T-helper 1 cell treated with Interleukin-12 subunit alpha and Interleukin-12 subunit beta and Interleukin-4 antibody, amounts not matched to agents 30 μg/mL and 1 μg/mL, for 36 hours (primary cell): Measurements from ENCODE around the gene TPRKB.
"Not testable (repeated sequence)": the region's sequence is repeated elsewhere in the genome, so short reads cannot be mapped to it uniquely, and the experiment has no call there.

Experiments used
- H3K27ac Mint-ChIP-seq: one replicate; pipeline ENCODE4 v1.8.0; 2021; ENCODE audit warnings: mild to moderate bottlenecking, mixed read lengths
- H3K27me3 Mint-ChIP-seq: one replicate; pipeline ENCODE4 v1.8.0; 2021; ENCODE audit warnings: low read depth, mixed read lengths
- H3K36me3 Mint-ChIP-seq: one replicate; pipeline ENCODE4 v1.8.0; 2021; ENCODE audit warnings: low read depth, mixed read lengths
- H3K4me1 Mint-ChIP-seq: one replicate; pipeline ENCODE4 v1.8.0; 2021; ENCODE audit warnings: low read depth, mixed read lengths
- H3K4me3 Mint-ChIP-seq: one replicate; pipeline ENCODE4 v1.8.0; 2021; ENCODE audit warnings: mild to moderate bottlenecking, moderate library complexity, mixed read lengths
- H3K9me3 Mint-ChIP-seq: one replicate; pipeline ENCODE4 v1.8.0; 2021; ENCODE audit warnings: mixed read lengths

Gene TPRKB

GRCh38 chr2:73699437-73699836 is 37.7 kb downstream of the TPRKB start:
- H3K9me3 Mint-ChIP-seq, result no peaks in the 10 kb centered on the region
- no peaks in the 10 kb centered on the region for H3K36me3 Mint-ChIP-seq
- H3K4me1 Mint-ChIP-seq, result no peaks in the 10 kb centered on the region
- H3K4me3 Mint-ChIP-seq, result no peak overlapping the region
- H3K27me3 Mint-ChIP-seq, result no peaks in the 10 kb centered on the region
- no peak overlapping the region for H3K27ac Mint-ChIP-seq

DNA sequence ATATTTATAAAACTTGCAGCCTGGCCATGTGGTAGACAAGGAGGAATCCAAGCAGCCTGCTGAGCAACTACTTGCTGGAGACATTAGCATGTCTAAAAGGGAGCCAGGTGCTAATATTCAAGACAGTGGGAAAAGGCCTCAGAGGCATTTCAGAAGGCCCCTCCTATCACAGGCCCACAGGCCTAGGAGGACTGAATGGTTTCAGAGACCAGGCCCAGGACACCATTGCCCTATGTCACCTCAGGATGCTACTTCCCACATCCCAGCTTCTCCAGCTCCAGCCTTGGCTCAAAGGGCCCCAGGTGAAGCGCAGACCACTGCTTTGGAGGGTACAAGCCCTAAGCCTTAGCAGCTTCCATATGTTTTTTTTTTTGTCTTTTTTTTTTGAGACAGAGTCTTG is 39.0 kb downstream of the TPRKB start:
- Mint-ChIP-seq H3K27me3 (no peaks in the 10 kb centered on the region), H3K27ac (no peak overlapping the region), H3K4me3 (no peak overlapping the region), H3K4me1 (no peaks in the 10 kb centered on the region), H3K36me3 (no peaks in the 10 kb centered on the region), H3K9me3 (no peaks in the 10 kb centered on the region)

- Mint-ChIP-seq H3K27me3 (no peaks in the 10 kb centered on the region), H3K9me3 (no peaks in the 10 kb centered on the region), H3K4me1 (no peaks in the 10 kb centered on the region), H3K36me3 (no peaks in the 10 kb centered on the region), H3K27ac (no peak overlapping the region), H3K4me3 (no peak overlapping the region)
Measured at GRCh38 chr2:73697606-73698005, 39.5 kb downstream of the TPRKB start.

DNA sequence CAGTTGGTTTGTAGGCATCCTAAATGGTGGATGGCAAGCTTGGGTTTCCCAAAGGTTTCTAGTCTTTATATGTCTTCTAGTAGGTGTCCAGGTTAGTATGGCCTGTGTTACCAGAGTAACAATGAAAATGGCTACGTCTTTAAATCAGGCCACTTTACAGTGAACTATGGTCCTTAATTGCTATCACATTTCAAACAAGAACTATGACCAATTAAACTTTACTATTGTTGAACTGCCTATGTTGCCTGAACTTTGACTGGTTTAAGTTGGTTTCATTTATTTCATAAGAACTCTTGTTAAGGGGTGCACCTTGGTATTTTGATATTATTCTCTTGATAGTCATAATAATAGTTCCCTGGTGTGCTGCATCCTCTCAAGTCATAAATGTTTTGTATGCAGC is 40.2 kb downstream of the TPRKB start:
- not testable (repeated sequence) for H3K27ac Mint-ChIP-seq, H3K4me1 Mint-ChIP-seq, H3K4me3 Mint-ChIP-seq, H3K36me3 Mint-ChIP-seq, H3K9me3 Mint-ChIP-seq, H3K27me3 Mint-ChIP-seq

GRCh38 chr2:73696521-73696920 is 40.6 kb downstream of the TPRKB start:
- H3K36me3 Mint-ChIP-seq, H3K9me3 Mint-ChIP-seq, H3K4me1 Mint-ChIP-seq, H3K27me3 Mint-ChIP-seq, H3K27ac Mint-ChIP-seq, H3K4me3 Mint-ChIP-seq: not testable (repeated sequence)

DNA sequence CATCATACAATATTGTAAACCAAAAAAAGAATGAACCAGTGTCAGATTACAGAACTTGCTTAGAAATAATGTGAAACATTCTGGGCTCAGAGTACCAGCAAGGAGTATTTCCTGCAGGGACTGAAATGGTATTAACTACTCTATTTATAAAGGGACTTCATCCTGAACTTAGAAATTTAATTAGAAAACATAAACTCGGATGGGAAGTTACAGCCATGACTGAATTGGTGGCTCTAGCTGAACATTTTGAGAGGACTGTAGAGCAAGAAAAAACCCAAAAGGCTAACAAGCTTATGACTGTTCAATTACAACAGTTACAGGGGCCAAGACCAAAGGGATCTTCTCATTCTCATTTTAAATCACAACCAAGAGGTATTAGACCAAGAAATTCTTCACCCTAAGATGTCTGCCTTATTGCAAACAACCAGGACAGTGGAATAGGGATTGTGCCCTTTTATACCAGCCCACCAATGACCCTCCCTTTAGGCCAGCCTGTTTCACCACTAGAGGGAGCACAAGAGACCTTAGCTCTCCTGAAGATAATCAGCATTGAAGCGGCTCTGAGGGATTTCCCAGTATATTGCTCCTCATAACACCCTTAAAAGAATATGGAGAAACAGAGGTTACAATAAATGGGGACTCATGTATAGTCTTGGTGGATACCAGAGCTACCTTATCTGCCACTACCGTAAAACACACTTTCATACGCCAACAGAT is 46.6 kb downstream of the TPRKB start:
- H3K36me3 Mint-ChIP-seq, H3K4me3 Mint-ChIP-seq, H3K4me1 Mint-ChIP-seq, H3K27ac Mint-ChIP-seq, H3K9me3 Mint-ChIP-seq: not testable (repeated sequence)
- H3K27me3 Mint-ChIP-seq, result peaks cover 11% of the 10 kb centered on the region

DNA sequence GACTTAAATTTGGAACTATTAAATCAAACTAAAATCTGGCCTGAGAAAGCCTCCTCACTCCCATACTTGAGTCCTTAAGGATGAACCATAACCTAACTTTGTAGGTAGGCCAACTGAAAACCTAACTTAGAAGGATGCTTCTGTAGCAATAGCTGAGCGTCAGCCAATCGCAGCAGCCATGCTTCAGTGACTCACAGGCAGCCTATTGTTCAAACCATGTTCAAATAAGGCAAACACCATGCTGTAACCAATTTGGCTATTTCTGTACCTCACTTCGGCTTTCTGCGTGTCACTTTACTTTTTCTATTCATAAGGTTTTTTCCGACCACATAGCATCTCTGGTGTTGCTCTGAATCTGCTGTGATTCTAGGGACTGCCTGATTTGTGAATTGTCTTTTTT is 48.7 kb downstream of the TPRKB start:
- not testable (repeated sequence) for H3K4me3 Mint-ChIP-seq, H3K9me3 Mint-ChIP-seq, H3K36me3 Mint-ChIP-seq, H3K27ac Mint-ChIP-seq, H3K4me1 Mint-ChIP-seq
- H3K27me3 Mint-ChIP-seq, result peaks cover 11% of the 10 kb centered on the region

DNA sequence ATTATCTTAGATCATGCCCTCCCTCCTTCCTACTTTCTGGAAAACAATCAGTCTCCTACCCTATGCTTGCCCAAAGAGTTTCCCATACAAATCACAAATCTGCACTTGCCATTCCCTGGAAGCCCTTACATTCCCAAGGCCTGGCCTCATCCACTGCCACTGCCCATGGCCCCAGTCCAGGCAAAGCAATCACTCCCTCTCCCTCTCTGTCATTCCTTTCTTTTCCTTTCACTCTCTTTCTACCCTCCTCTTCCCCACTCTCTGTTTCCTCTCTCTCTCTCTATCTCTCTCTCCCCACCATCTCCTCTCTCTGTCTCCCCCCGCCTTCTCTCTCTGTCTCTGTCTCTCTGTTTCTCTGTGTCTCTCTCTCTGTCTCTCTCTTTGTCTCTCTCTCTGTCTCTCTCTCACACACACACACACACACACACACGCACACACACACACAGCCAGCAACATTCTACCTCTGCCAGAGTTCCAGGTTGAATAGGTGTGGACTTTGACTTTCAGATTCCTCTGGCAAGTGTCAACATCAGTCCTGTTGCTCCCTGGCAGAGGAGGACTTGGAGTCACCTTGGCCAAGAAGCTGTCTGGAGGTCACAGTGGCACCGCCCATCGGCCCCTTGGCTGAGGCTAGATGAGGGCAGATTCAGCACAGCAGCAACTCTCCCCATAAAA is 51.2 kb downstream of the TPRKB start:
- Mint-ChIP-seq H3K27ac (no peak overlapping the region), H3K36me3 (no peaks in the 10 kb centered on the region), H3K27me3 (peaks cover 13% of the 10 kb centered on the region), H3K4me1 (no peaks in the 10 kb centered on the region), H3K9me3 (no peaks in the 10 kb centered on the region), H3K4me3 (no peak overlapping the region)

DNA sequence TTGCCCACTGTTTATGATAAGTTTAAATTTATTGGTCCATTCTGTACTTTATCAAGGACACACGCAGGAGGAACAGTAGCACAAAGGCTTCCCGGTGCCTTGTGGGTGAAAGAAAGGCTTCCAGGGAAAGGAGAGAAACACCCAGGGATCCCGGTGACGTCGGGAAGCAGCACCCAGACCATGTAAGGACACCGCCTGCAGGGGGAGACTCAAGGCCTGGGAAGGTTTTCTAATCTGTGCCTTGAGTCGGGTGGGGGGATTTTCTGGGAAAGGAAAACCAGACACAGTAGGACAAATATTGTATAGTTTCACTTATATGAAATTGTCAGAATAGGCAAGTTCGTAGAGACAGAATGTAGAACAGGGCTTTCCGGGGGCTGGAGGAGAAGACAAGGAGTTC is 52.2 kb downstream of the TPRKB start:
- not testable (repeated sequence) for H3K36me3 Mint-ChIP-seq, H3K4me3 Mint-ChIP-seq, H3K4me1 Mint-ChIP-seq, H3K9me3 Mint-ChIP-seq, H3K27ac Mint-ChIP-seq
- H3K27me3 Mint-ChIP-seq, result peaks cover 11% of the 10 kb centered on the region

DNA sequence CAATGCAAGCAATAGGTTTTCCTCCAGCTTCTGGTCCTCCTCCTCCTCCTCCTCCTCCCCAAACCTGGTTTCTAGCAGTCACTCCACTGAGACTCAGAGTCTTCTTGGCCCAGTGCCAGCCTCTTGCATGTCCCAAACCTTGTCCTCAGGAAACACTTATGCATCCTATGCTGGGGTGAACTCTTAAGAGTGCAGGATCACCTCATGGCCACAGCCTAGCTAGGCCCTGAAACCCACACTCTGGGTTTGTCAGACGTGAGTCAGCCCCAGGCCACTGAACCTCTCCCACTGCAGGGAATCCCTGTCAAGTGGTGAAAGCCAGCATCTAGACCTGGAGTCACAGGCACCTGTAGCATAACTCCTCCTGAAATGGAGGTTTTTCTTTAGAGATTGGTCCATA is 52.8 kb downstream of the TPRKB start:
- H3K4me1 Mint-ChIP-seq, H3K27ac Mint-ChIP-seq, H3K36me3 Mint-ChIP-seq, H3K9me3 Mint-ChIP-seq, H3K4me3 Mint-ChIP-seq: not testable (repeated sequence)
- H3K27me3 Mint-ChIP-seq, result peaks cover 11% of the 10 kb centered on the region

DNA sequence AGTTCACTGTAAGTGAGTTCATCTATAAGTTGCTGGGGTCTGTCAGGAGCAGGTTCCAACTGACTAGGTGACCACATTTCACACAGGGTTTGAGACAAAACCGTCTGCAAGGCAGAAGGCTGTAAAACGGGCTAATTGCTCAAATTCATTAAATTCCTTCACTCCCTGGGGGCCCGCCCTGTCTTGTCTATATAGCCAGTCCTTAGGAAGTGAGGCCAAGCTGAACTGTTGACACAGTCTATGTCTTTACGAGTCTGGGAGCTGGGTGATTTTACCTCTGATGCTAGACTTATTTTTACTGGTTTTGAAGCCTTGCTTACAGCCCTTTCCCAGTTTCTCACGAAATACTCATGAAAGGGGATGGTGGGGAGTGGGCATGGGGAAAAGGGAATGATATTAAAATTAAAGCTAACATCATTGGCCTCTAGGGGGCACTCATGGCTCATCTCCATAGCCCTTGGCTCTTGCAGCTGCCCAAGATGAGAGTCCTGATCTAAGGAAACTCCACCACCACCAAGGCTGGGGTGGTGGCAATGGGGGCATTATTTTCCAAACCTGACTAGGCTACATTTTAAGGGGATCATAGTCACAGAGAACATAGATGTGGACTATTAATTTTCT is 57.1 kb downstream of the TPRKB start:
- H3K4me1 Mint-ChIP-seq, H3K27ac Mint-ChIP-seq, H3K4me3 Mint-ChIP-seq, H3K9me3 Mint-ChIP-seq, H3K36me3 Mint-ChIP-seq: not testable (repeated sequence)
- peaks cover 11% of the 10 kb centered on the region for H3K27me3 Mint-ChIP-seq
